CD14-positive monocyte (primary cell): ENCODE data around the gene IRF9. TPM values are rescaled to one million over a fixed set of nuclear protein-coding genes. Genes with fewer than 3 reads are reported as not detected.

ENCODE experiments used
- DNase-seq, 3 donors: peaks; one replicate each; pipeline ENCODE4 v3.0.0-alpha.2; 2011 to 2022
- H2AFZ ChIP-seq: 2 replicates; pipeline ENCODE4 v1.6.0; 2012; ENCODE audit warnings: mild to moderate bottlenecking, low read depth, low read length, inconsistent platforms; ENCODE audit not compliant: insufficient read depth, poor library complexity, severe bottlenecking
- H3K27ac ChIP-seq, 2 donors: 1 replicate in 1 of 2; 2 replicates in 1 of 2; pipeline ENCODE4 v1.5.1; 2012 to 2013; ENCODE audit warnings: low read length in 2 of 2, control low read depth in 1 of 2, inconsistent platforms in 1 of 2, low read depth in 1 of 2, mild to moderate bottlenecking in 1 of 2
- H3K27me3 ChIP-seq, 2 donors: one replicate each; pipeline versions ENCODE4 v1.6.0 to v1.6.1; 2011 to 2013; ENCODE audit warnings: low read length in 2 of 2; ENCODE audit not compliant: control insufficient read depth in 2 of 2, insufficient read depth in 2 of 2
- H3K36me3 ChIP-seq, 2 donors: replicated peaks in 1 of 2; 1 replicate in 1 of 2; 2 replicates in 1 of 2; pipeline versions ENCODE4 v1.5.1 to v1.6.1; 2012 to 2013; ENCODE audit warnings: low read length in 2 of 2, control low read depth in 1 of 2, inconsistent platforms in 1 of 2, mild to moderate bottlenecking in 1 of 2; ENCODE audit not compliant: insufficient read depth in 2 of 2, control insufficient read depth in 1 of 2
- H3K4me1 ChIP-seq, 2 donors: 1 replicate in 1 of 2; 2 replicates in 1 of 2; pipeline versions ENCODE4 v1.5.1 to v1.6.1; 2012 to 2013; ENCODE audit warnings: low read length in 2 of 2, control low read depth in 1 of 2, inconsistent platforms in 1 of 2, mild to moderate bottlenecking in 1 of 2, moderate library complexity in 1 of 2; ENCODE audit not compliant: insufficient read depth in 2 of 2, control insufficient read depth in 1 of 2
- H3K4me2 ChIP-seq: replicated peaks from 2 replicates; pipeline ENCODE3; 2012; ENCODE audit warnings: low read length, moderate library complexity, mild to moderate bottlenecking; ENCODE audit not compliant: poor library complexity, severe bottlenecking; ENCODE audit errors: extremely low read depth
- H3K4me3 ChIP-seq, 3 experiments: fragments of 200-600 bp in 1 of 3; sonication (generic) in 1 of 3; replicated peaks in 1 of 3; 1 replicate in 2 of 3; 2 replicates in 1 of 3; pipeline ENCODE4 v1.5.1; 2011 to 2013; ENCODE audit warnings: low read length in 3 of 3, mild to moderate bottlenecking in 3 of 3, control low read depth in 2 of 3, low read depth in 2 of 3, inconsistent platforms in 1 of 3, moderate library complexity in 1 of 3
- H3K79me2 ChIP-seq: 2 replicates; pipeline ENCODE4 v1.6.0; 2012; ENCODE audit warnings: mild to moderate bottlenecking, control low read depth, inconsistent platforms, low read length, moderate library complexity; ENCODE audit not compliant: insufficient read depth
- H3K9ac ChIP-seq: 2 replicates; pipeline ENCODE4 v1.6.0; 2017; ENCODE audit warnings: low read length, mild to moderate bottlenecking; ENCODE audit not compliant: insufficient read depth, poor library complexity, severe bottlenecking
- H3K9me3 ChIP-seq, 2 donors: replicated peaks in 1 of 2; 1 replicate in 1 of 2; 2 replicates in 1 of 2; pipeline versions ENCODE4 v1.5.1 to v1.6.1; 2012 to 2013; ENCODE audit warnings: low read length in 2 of 2, control low read depth in 1 of 2; ENCODE audit not compliant: control insufficient read depth in 1 of 2, insufficient read depth in 1 of 2
- H4K20me1 ChIP-seq: 2 replicates; pipeline ENCODE4 v1.6.0; 2012; ENCODE audit warnings: mild to moderate bottlenecking, low read length, control low read depth, moderate library complexity; ENCODE audit not compliant: insufficient read depth
- H3K27ac Mint-ChIP-seq, 7 donors: one replicate each; pipeline ENCODE4 v1.8.0; 2020; ENCODE audit warnings: mild to moderate bottlenecking in 7 of 7, mixed read lengths in 7 of 7, moderate library complexity in 6 of 7, inconsistent platforms in 2 of 7
- H3K27me3 Mint-ChIP-seq, 3 donors: one replicate each; pipeline ENCODE4 v1.8.0; 2021 to 2022; ENCODE audit warnings: low read depth in 3 of 3, mild to moderate bottlenecking in 3 of 3, mixed read lengths in 3 of 3, moderate library complexity in 3 of 3, inconsistent platforms in 1 of 3
- H3K36me3 Mint-ChIP-seq, 2 donors: one replicate each; pipeline ENCODE4 v1.8.0; 2020; ENCODE audit warnings: mixed read lengths in 2 of 2, inconsistent platforms in 1 of 2, mild to moderate bottlenecking in 1 of 2
- H3K4me1 Mint-ChIP-seq: one replicate; pipeline ENCODE4 v1.8.0; 2020; ENCODE audit warnings: mild to moderate bottlenecking, mixed read lengths
- H3K4me3 Mint-ChIP-seq, 2 donors: one replicate each; pipeline ENCODE4 v1.8.0; 2020; ENCODE audit warnings: mild to moderate bottlenecking in 2 of 2, mixed read lengths in 2 of 2, moderate library complexity in 1 of 2
- H3K9me3 Mint-ChIP-seq, 7 donors: one replicate each; pipeline ENCODE4 v1.8.0; 2020 to 2022; ENCODE audit warnings: mixed read lengths in 7 of 7, mild to moderate bottlenecking in 6 of 7, moderate library complexity in 6 of 7, inconsistent platforms in 2 of 7
- CTCF ChIP-seq: fragments of 200-600 bp; IDR thresholded peaks from one replicate; pipeline ENCODE4 v1.8.0; 2022; ENCODE audit warnings: antibody characterized with exemption, mild to moderate bottlenecking
- WGBS: methylation state at CpG from one replicate; pipeline ENCODE4 v1.1.5; 2013; ENCODE audit warnings: missing lambda C conversion rate; ENCODE audit not compliant: insufficient coverage; 5-methylcytosine and 5-hydroxymethylcytosine counted together
- intact Hi-C, 2 donors: fragments of 100-400 bp; cut with micrococcal nuclease; formaldehyde crosslinking; loops; one replicate each; pipeline versions ENCODE4 v1.15.0 to v1.15.1; 2023
- polyA plus RNA-seq, 3 donors: library from polyadenylated mRNA; depleted of rRNA in 1 of 3; unstranded in 2 of 3; stranded (reverse) in 1 of 3; fragments of 300-500 nt in 2 of 3; fragments of >200 nt in 1 of 3; fragmentation: Illumina TruSeq in 2 of 3; gene quantifications; 1 replicate in 2 of 3; 2 replicates in 1 of 3; pipeline ENCODE4 v1.2.3, GENCODE V29; 2012 to 2021

The IRF9 gene
- polyA plus RNA-seq, 3 donors, result 44.7 to 208 (median 56.0) TPM

- intact Hi-C loops, result no loop called here
- Histone ChIP-seq H3K4me2 (no peak overlapping the region), H3K79me2 (peaks cover 57% of the 10 kb centered on the region), H4K20me1 (peaks cover 53% of the 10 kb centered on the region), H3K27me3 (no peaks in the 10 kb centered on the region), H3K9ac (no peak overlapping the region), H3K9me3 (no peaks in the 10 kb centered on the region), H2AFZ (no peak overlapping the region), H3K4me3 (no peak overlapping the region), H3K27ac (peak overlapping the region in 1 of 2 donors; percentile 26), H3K4me1 (peaks cover 18 to 26% of the 10 kb centered on the region in 2 donors), H3K36me3 (peaks cover 57 to 63% of the 10 kb centered on the region in 2 donors)
- WGBS, result 98% methylated on average over 7 of the region's 9 CpGs
- H3K4me1 Mint-ChIP-seq, result peaks cover 27% of the 10 kb centered on the region
- peak overlapping the region in 1 of 2 donors; percentile 6 for H3K4me3 Mint-ChIP-seq
- H3K27ac Mint-ChIP-seq, result peak overlapping the region in 1 of 7 donors; percentile 58
- H3K36me3 Mint-ChIP-seq, result peaks cover 55 to 69% of the 10 kb centered on the region in 2 donors
- no peaks in the 10 kb centered on the region for H3K9me3 Mint-ChIP-seq
- peaks cover 0 to 2% (median 0%) of the 10 kb centered on the region in 3 donors for H3K27me3 Mint-ChIP-seq
- peak in 1 of 3 donors; percentile 2 for DNase-seq
- TF ChIP-seq CTCF, result no peak
These were observed 10.5 kb upstream of the IRF9 start for GRCh38 chr14:24150567-24150966.

GRCh38 chr14:24150993-24151392 lies 10.1 kb upstream of the IRF9 start:
- H3K36me3 Mint-ChIP-seq, result peaks cover 59 to 73% of the 10 kb centered on the region in 2 donors
- no peaks in the 10 kb centered on the region for H3K9me3 Mint-ChIP-seq

More at GRCh38 chr14:24150993-24151392, 10.1 kb upstream of the IRF9 start:
- Histone ChIP-seq H3K27me3 (no peaks in the 10 kb centered on the region), H3K4me2 (no peak overlapping the region), H3K4me3 (no peak overlapping the region), H3K79me2 (peaks cover 53% of the 10 kb centered on the region), H4K20me1 (peaks cover 49% of the 10 kb centered on the region), H3K9ac (no peak overlapping the region), H3K36me3 (peaks cover 61 to 68% of the 10 kb centered on the region in 2 donors), H2AFZ (no peak overlapping the region), H3K27ac (no peak overlapping the region), H3K4me1 (peaks cover 14 to 22% of the 10 kb centered on the region in 2 donors), H3K9me3 (no peaks in the 10 kb centered on the region)
- no peak overlapping the region for H3K4me3 Mint-ChIP-seq
- DNase-seq, result peak in 1 of 3 donors; percentile 2
- intact Hi-C loops, result no loop called here
- WGBS, result 94% methylated on average over 8 of the region's 9 CpGs
- no peak for TF ChIP-seq CTCF
- peaks cover 26% of the 10 kb centered on the region for H3K4me1 Mint-ChIP-seq
- H3K27ac Mint-ChIP-seq, result peak overlapping the region in 1 of 7 donors; percentile 50
- peaks cover 0 to 2% (median 0%) of the 10 kb centered on the region in 3 donors for H3K27me3 Mint-ChIP-seq
